Stimulated activated CD4-positive, alpha-beta T cell treated with anti-CD3 and anti-CD28 coated beads, TNF-alpha, amount 100 ng/mL, for 1 hour (primary cell): Measurements from ENCODE around the gene EFNA4.

Source experiments
- DNase-seq, 3 donors: peaks; one replicate each; pipeline ENCODE4 v3.0.0-alpha.2; 2020; ENCODE audit warnings: low read depth in 3 of 3, low spot score in 1 of 3

EFNA4 gene, protein sequence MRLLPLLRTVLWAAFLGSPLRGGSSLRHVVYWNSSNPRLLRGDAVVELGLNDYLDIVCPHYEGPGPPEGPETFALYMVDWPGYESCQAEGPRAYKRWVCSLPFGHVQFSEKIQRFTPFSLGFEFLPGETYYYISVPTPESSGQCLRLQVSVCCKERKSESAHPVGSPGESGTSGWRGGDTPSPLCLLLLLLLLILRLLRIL

DNA sequence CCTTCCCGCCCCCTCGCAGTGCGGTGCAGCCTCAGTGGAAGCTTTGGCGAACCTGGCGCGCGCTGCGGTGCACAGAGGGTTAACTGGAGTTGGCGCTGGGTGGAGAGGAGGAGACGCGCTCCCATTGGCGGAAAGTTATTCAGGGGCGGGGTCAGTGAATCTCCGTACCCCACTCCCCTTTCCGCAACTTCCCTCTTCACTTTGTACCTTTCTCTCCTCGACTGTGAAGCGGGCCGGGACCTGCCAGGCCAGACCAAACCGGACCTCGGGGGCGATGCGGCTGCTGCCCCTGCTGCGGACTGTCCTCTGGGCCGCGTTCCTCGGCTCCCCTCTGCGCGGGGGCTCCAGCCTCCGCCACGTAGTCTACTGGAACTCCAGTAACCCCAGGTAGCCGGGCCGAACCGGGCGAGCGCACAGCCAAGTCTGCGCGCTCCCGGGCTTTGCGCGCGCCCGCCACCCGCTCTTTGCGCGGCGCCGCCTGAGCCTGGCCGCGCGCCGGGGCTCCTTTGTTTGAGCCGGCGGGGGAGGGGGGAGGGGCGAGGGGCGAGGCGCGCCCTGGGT, at the start of gene EFNA4:
Gene EFNA4 (plus strand): TSS at position 191 of the 561 bp plus-strand sequence. CDS start 84 bp downstream, at position 275.
- peak; percentile 52 to 70 (median 61) for DNase-seq

DNA sequence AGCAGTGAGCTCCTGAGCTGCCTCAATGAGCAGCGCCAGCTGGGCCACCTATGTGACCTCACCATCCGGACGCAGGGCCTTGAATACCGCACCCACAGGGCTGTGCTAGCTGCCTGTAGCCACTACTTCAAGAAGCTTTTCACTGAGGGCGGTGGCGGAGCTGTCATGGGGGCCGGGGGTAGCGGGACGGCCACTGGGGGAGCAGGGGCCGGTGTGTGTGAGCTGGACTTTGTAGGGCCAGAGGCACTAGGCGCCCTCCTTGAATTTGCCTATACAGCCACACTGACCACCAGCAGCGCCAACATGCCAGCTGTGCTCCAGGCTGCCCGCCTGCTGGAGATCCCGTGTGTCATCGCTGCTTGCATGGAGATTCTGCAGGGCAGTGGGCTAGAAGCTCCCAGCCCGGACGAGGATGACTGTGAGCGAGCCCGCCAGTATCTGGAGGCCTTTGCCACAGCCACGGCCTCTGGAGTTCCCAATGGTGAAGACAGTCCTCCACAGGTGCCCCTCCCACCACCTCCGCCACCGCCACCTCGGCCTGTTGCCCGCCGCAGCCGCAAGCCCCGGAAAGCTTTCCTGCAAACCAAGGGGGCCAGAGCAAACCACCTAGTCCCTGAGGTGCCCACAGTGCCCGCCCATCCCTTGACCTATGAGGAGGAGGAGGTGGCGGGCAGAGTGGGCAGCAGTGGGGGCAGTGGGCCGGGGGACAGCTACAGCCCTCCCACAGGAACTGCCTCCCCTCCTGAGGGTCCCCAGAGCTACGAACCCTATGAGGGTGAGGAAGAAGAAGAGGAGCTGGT, 48.6 kb upstream of the EFNA4 start:
- DNase-seq = no peak

DNA sequence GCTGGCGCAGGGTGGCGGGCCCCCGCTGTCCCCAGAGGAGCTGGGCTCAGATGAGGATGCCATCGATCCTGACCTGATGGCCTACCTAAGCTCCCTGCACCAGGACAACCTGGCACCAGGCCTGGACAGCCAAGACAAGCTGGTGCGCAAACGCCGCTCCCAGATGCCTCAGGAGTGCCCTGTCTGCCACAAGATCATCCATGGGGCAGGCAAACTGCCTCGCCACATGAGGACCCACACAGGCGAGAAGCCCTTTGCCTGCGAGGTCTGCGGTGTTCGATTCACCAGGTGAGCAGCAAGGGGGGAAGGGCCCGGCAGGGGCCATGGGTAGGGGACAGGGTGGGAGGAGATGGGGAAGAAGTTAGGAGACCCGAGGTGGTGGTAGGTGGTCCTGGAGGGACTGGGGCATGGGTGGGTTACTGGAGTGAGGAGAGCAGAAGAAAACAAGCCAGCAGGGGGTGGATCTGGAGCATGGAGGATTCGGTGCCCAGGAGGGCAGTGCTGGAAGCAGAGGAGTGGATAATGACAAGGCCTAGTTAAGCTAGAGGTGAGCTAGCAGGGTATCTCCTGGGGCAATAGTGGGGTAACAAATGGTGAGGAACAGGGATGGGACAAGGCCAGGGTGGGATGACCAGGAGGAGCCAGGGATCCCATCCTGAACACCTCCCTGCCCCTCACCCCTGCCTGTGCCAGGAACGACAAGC, 47.9 kb upstream of the EFNA4 start:
- DNase-seq = no peak

DNA sequence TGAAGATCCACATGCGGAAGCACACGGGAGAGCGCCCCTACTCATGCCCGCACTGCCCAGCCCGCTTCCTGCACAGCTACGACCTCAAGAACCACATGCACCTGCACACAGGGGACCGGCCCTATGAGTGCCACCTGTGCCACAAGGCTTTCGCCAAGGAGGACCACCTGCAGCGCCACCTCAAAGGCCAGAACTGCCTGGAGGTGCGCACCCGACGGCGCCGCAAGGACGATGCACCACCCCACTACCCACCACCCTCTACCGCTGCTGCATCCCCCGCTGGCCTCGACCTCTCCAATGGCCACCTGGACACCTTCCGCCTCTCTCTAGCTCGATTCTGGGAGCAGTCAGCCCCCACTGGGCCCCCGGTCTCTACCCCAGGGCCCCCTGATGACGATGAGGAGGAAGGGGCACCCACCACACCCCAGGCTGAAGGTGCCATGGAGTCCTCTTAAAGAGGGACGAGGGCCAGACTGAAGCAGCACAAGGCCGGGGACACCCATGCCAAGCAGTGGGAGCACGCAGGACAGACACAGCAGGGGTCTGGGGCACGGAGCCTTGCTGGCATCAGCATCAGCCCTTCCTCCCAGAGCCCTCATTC, 47.2 kb upstream of the EFNA4 start:
- DNase-seq = no peak

DNA sequence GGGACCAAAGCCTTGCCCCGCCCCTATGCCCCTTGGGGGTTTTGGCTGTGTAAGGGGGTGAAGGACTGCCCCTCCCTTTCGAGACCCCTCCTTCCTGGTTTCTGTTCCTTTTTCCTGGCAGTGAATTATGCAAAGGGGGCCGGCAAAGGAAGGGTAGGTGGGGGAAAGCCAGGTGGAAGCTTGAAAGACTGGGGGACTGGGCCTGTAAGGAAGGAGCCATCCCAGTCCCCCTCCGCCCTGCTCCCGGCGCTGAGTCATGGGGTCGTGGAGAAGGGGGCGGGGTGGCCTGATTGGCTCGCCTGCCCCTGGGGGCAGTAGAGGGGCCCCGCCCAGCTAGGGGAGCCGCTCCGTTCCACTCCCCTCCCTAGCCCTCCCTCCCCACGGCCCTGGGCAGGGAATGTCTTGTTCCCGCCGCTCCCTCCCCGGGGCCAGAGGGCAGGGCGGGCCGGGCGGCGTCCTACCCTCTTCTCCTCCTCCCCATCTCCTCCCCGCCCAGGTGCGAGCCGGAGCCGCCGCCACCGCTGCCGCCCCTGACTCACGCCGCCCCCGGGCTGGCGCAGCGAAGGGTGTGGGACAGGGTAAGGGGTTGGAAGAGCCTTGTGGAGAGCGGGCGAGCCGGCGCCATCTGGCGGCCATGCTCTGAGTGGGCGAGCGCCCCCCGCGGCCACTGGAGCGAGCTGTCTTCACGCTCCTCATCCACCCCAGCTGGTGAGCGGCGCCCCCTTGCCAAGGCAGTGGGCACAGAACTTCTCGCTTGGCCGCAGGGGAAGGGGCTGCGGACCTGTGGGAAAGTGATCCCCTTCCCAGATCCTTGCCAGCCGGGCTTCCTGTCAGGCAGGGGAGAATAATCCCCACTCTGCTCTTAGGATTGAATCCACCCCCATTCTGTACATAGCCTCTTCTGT, 46.2 kb upstream of the EFNA4 start:
- peak; percentile 80 to 92 (median 89) for DNase-seq

DNA sequence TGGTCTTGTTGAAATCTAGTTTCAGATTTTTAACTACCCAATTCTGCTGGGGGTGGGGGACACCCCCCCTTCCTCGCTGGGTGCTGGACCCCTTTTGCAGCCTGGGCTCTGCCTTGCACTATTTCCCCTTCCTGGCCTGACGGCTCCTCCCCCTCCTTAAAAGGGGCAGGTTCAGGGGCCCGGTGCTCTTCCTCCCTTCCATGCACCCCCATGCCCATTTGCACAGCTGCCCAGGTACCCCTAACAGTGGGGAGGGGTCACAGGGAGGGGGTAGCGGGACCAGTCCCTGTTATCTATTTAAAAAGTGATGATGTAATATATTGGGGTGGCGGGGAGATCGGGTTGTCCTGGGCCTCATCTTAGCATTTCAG, 45.6 kb upstream of the EFNA4 start:
- DNase-seq = no peak

DNA sequence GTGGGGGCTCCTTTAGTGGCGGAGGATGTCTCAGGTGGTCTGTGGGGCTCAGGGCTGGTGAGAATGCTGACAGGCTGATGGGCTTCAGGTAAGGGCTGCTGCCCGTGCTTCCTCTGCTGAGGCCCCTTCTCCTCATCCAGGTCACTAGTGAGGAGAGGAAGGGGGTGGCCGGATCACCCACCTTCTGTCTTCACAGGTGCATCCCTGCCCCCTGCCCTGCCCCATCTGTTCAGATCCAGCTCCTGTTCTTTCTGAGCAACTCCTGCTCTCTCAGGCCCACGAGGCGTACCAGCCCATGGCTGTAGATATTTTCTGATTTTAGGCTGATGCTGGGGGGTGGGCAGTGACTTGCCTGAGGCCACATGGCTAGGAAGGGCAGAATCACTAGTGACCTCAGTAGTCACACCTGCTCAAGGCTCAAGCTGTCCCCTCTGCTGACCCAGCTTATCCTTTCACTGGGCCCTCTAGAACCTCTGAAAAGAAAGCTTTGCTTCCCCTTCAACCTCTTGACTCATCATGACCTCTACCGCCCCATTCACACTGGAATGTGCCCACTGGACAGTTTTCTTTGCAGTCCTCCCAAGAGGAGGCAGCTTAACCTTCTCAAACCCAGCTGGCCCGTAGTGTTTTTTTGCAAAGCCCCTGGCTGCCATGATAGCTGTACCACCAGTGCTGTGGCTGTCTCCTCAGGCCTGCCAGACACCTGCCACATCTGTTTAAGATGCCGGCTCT, 44.8 kb upstream of the EFNA4 start:
- no peak for DNase-seq

DNA sequence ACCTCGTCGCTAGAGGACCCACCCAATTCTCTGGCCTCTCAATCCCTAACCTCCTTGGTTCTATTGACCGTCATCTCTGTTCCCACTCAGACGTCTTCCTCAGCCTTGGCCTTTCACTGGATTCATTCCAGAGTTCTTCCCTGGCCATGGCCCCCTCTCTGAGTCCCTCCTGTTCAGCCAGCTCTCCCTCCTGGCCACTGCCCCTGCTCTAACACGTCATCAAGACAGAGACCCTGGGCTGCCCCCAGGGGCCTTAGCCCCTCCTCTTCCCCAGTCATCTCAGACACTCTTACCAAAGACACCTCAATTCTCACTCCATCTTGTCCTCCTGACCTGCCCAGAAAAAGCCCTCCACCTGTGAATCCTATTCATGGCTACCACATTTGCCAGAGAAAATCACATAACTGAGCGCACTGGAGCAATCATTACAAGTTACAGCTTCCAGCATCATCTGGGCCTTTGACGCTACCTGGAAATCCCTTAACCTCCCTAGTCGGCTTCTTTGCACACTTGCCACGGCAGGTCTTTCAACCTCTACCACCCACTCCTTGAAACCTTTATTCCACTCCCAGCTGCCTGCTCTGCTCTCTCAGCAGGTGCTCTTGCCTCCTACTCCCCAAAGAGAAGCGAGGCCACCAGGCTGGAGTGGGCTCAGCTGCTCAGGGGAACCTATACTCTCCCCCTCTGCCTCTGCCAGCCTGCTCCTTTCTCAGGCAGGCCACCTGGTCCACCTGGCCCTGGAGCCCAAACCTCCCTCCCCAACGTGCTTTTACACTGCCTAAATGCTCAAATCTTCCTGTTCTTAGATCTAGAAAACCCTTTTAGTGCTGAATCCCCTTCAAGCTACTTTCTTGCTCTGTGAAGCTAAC, 43.9 kb upstream of the EFNA4 start:
- no peak for DNase-seq

DNA sequence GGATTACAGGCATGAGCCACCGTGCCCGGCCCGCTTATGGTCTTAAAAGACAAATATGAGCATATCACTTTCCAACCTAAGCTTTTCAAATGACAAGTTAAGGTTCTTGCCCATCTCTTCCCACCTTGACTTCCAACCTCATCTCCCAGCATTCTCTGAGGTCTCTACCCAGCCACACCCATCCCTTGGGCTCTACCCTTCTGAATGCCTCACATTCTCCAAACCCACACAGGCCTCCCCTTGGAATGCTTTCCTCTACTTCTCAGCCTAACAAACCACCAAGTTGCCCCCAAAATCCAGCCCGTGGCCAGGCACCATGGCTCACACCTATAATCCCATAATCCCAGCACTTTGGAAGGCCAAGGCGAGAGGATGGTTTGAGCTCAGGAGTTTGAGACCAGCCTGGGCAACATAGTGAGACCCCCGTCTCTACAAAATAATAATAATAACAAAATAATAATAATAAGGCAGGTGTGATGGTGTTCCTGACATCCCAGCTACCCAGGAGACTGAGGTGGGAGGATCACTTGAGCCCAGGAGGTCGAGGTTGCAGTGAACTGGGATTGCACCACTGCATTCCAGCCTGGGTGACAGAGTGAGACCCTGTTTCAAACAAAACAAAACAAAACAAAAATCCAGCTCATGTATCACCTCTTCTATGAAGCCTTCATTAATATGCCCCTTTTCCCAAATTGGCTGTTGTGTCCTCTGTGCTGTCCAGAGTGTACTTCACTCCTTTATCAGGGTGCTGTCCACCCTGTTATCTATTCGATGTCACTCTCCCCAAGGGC, 41.2 kb upstream of the EFNA4 start:
- no peak for DNase-seq

DNA sequence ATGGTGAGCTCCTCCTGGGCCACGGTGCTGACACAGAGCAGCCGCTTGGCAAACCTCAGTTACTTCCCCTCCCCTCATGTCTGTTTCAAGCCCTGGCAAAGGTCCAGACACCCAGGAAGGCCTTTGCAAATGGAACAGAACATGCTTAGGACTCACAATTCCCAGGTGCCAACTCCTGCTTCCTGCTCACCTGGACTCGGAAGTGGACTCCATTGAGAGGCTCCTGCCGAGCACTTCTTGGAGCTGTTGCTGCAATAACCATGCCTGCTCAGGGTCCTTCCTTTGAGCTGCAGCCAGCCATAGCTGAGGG, 40.7 kb upstream of the EFNA4 start:
- no peak for DNase-seq

DNA sequence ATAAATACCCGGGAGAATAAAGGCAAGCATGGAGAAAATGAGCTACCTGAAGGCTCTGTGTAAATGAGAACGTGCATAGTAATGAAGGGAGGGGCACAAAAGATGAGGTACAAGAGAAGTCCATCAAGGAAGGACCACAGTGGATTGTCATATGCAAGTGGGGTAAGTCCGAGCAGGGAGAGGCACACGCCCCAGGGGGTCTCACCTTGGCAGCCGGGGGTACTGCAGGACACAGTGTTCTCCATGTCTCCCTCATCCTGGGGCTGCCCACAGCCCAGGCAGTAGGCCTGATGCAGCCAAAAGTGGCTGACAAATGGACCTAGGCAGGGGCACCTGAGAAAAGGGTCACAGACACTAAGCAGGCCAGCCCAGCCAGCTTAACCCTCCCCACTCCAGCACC, 39.9 kb upstream of the EFNA4 start:
- no peak for DNase-seq

DNA sequence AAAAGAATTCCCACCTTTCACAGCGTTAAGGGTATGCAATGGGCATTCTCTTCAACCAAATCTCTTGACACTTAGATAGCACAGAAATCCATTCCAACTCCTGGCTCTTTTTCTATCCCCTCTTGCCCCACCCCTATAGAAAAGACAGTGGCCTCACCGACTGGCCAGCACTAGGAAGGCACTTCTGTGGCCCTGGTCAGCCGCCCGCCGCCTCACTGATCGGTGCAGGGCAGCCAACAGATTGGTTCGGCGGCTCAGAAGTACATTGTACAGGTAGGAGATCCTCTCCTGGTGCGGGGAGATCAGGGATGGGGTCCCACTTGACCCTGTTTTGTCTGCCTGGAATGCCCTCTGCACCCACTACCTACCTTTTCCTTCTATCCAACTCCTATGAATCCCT, 39.2 kb upstream of the EFNA4 start:
- no peak for DNase-seq

DNA sequence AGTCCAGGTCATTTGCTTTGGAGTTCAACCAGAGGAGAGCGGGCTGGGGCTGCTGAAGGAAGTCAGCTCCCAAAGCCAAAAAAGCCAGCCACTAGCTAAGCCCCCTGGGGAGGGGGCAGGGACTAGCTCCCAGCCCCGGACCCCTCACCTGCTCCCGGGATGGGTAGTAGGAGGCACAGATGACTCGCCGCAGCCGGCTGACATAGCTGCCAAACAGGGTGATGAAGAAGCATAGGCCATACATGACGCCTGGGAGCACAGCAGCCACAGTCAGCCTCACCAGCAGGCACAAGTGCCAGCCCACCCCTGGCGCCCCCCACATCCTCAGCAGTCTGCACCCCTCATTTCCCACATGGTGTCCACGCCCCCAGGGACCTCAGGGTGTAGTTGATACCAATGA, 37.4 kb upstream of the EFNA4 start:
- DNase-seq = no peak

DNA sequence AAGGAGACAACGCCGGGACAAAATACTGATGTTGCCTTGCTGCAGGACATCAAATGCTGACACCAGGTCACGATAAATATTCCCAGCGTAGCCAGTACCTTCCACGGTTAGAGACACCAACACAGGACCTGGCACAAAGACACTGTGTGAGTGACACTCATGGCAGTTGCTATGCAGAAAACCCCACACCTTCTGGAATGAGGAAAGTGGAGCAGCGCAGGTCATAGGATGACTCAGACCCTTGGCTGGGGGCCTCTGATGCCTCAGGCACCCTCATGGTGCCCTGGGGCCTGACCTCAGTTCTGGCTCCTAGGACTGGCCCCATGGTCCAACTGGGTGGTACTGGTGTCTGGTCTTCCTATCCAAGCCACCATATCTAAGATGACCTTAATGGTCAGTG, 37.0 kb upstream of the EFNA4 start:
- DNase-seq = no peak

DNA sequence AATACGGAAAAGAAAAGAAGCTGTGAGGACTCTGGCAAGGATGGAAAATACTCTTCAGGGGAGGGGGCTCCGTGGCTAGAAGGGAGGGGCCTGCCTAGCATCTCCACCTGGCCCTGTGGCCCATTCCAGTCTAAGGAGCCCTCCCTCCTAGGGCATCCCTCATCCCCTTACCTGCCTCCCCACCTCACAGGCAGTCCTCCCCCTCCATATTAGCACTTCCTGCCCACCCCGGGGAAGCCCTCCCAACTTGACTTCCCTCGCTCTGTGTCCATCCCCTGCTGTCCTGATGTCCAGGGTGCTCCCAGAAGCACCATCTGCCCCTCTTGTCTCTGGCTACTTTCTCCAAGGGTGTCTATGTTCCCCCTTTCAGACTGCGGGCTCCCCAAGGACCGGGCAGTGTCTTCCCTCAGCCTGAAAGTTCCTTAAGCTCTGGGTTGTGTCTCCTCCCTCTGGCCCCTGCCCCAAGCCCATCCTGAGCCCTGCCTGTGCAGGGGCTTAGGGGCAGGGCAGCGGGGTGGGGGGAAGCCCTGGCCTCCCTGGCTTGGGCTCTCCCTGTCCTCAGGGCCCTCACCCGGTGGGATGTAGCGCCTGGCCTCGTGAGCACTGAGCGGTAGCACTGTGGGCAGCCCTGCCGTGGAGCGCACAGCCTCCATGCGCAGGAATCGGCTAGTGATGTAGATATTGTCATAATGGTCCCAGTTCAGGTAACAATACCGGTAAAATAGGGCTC, 33.9 kb upstream of the EFNA4 start:
- DNase-seq = no peak

DNA sequence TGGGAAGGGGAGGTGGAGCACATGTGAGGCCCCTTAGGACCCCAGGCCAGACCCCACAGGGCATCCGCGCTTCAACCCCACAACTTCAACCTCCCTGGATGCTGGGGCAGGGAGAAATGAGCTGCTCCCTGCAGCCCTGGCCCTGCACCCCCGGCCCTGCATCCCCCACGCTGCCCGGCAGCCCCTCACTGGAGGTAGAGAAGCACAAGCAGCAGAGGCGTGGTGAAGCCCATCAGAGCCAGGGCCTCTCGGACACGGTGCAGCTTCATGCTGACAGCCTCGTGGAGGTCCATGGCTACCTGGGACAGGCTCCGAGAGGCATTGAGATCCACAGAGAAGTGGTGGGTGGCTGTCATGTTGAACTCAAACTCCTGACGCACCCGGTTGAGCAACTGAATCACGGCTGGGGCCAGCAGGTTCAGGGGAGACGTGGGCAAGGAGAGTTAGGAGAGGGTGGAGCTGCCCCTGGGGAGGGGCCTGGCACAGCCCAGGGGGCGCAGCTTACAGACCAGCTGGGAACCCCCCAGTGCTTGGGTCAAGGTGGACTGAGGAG, 33.2 kb upstream of the EFNA4 start:
- DNase-seq = no peak

DNA sequence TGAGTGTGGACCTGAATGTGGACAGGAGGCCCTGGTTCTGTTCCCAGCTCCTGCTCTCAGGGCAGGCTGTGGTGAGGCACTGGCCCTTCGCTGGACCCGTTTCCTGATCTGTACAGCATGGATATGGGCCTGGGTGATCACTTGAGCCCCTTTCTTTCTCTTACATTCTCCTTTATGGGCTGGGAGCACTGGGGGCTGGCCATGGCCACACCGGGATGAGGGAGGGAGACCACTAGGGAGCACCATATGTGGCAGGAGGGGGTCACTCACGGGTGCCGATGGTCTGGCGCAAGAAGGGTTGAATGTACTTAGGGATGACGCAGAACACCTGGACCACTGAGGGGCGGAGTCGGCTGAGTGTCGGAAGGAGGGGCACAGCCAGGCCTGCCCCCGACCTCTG, 32.6 kb upstream of the EFNA4 start:
- DNase-seq = no peak
